ENCODE results near the gene PREB.

DNA sequence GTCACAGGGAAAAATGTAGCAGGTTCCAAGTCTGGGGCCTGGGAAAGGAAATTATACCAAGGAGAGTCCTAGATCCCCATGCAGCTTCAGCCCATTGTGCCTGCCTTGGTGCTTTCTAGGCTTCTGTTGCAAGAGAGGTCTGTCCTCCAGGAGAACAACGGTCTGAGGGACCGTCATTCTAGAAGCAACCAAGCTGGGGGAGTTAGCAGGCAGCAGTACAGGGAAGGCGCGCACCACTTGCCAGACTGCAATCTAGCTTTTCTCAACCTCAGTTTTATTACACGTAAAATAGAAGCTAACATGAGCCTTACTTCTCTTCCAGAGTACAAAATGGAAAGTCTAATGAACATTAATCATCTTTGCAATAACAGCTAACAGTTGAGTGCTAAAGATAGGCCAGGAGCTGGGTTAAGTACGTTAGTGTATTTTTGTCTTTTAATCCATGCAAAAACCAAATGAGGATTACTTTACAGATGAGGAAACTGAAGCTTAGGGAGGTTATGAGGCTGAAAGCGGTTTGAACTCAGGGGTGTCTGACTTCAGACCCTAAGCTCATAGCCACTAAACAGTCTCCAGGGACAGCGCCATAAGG is 16.3 kb upstream of the PREB start:
- TF ChIP-seq POLR2A (IDR thresholded peaks at IDR 0.05; ENCODE audit: low read depth, low read length) (no peak), POLR2AphosphoS5 (IDR thresholded peaks at IDR 0.05; ENCODE audit: low read depth, low read length) (no peak), TAF1 (IDR thresholded peaks at IDR 0.05; ENCODE audit: low read depth, low read length) (no peak), SPI1 (IDR thresholded peaks at IDR 0.05; ENCODE audit: low read depth, low read length) (no peak), POU2F2 (IDR thresholded peaks at IDR 0.05; ENCODE audit: low read depth, low read length) (no peak), PAX5 (IDR thresholded peaks at IDR 0.05; ENCODE audit: insufficient read depth, low read length, severe bottlenecking) (no peak)

Data from GM12891 (cell line).